ENCODE data around the gene MIAT.

DNA sequence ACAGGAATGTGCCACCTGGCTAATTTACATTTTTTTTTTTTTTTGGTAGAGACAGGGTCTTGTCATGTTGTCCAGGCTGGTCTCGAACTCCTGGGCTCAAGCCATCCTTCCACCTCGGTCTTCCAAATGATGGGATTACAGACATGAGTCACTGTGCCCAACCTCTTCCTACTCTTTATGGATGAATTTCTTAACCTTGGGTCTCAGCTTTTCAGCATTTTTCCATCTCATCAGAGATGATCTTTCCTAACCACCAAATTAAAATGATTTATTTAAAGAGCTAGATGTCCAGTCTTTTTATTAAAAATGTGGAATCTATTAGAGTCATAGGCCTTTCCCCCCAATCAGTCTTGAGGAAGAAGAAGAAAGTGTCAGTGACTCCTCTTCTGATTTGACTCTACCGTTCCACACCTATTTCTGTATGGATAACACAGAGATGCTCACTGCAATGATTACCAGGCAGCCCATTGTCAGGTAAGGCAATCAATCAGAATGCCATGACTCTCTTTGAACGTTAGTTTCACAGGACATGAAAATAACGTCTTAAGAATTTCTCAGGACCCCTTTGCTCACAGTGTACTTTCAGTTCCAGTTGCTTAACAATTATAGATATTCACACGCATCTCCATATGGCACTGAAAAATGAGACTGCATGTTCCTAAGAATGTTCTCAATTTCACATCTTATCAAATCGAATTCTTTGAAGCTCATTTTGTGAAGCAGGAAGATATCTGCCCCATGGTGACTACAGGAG is 51.0 kb downstream of the MIAT start:
- TF ChIP-seq FOSL2 (CRISPR knock-in tag; IDR thresholded peaks at IDR 0.05) (no peak), KDM1A (CRISPR knock-in tag; IDR thresholded peaks at IDR 0.05) (no peak), NFE2L2 (IDR thresholded peaks at IDR 0.05; ENCODE audit: low read length) (no peak)
